BE2C (cell line): ENCODE measurements around the gene IL3RA.

ENCODE experiments used
- DNase-seq: peaks from one replicate; pipeline ENCODE4 v3.0.0-alpha.2; 2020
- H3K27me3 ChIP-seq: fragments of 250-450 bp; sonication (Bioruptor Pico); 2 replicates; pipeline ENCODE4 v1.5.1; 2020; ENCODE audit warnings: mild to moderate bottlenecking
- H3K36me3 ChIP-seq: fragments of 250-450 bp; sonication (Bioruptor Pico); 2 replicates; pipeline ENCODE4 v1.5.1; 2020; ENCODE audit warnings: mild to moderate bottlenecking
- H3K4me1 ChIP-seq: fragments of 250-450 bp; sonication (Bioruptor Pico); 2 replicates; pipeline ENCODE4 v1.5.1; 2020
- H3K4me3 ChIP-seq: 2 replicates; pipeline ENCODE4 v1.5.1; 2011; ENCODE audit warnings: low read depth, low read length
- H3K9me3 ChIP-seq: fragments of 250-450 bp; sonication (Bioruptor Pico); 2 replicates; pipeline ENCODE4 v1.5.1; 2020
- TF ChIP-seq, protein P1 (sequence below): IDR thresholded peaks from 2 replicates; pipeline ENCODE4 v1.5.1; 2012; ENCODE audit warnings: mild to moderate bottlenecking, low read depth, low read length

IL3RA gene

DNA sequence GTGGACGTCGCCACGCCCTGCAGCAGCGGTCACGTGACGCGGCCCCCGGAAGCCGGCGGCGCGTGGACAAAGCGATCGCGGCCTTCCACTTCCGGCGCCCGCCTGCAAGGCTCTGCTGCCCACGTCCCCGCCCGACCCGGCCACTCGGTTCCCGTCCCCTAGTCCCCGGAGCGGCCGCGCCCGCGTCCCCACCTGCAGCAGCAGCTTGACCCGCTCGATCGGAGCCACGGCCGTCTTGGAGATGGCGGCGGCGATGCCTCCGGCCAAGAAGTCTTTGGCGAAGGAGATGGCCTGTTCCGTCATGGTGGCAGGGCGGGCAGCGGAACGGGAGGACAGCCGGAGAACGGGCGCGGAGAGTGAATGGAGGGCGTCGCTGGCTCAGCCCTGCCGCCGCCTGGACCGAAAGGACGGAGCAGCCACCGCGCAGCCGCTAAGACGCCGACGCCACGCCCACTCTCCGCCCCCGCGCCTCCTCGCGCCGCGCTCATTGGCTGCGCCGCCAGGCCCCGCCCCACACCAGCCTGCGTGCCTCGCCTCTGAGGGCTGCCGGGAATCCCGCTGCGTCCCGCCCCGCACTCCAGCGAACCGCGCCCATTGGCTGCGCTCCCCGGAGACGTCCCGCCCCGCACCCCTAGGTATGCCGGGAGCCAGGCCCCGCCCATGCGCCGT is 55.3 kb downstream of the IL3RA start, which contains the start of gene SLC25A6:
Gene SLC25A6, minus strand, starts transcription at position 407 of the 669 bp plus-strand sequence. Its CDS starts 104 bp downstream, at position 303.
- Histone ChIP-seq H3K4me3 (peak within 1 kb of the TSS; percentile 96), H3K36me3 (peaks cover 46% of the 10 kb centered on the region)
- DNase-seq, result peak; percentile 95

DNA sequence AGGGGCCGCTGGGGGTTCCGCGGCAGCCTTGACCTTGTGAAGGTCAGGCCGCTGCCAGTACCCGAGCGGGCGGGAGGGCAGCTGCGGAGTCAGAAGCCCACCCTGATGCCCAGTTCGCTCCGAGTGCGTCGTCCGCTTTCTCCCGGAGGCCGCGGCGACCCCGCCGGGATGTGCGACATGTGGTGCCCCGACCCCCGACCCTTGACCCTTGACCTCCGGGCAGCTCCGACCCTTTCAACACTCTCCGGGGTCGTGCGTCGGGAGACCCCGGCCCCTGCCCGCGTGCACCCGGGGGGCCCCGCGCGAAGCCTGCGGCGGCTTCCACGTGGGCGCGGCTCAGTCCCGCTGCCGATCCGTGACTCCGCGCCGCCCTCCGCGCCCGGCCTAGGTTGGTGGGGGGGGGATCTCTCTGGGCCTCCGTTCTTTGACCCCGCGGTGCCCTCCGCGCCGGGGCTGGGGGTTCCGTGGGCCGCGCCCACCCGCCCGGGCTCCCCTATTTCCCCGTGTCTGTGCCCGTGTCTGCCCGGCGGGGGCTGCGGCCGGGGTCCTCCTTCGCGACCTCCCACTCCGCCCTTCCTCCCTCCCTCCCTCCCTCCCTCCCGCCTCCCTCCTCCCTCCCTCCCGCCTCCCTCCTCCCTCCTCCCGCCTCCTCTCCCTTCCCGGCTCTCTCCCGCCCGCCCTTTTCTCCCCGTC is 55.9 kb downstream of the IL3RA start:
- no peaks in the 10 kb centered on the region for H3K9me3 ChIP-seq
- H3K4me3 ChIP-seq, result peak overlapping the region; percentile 55
- TF ChIP-seq, protein P1, sequence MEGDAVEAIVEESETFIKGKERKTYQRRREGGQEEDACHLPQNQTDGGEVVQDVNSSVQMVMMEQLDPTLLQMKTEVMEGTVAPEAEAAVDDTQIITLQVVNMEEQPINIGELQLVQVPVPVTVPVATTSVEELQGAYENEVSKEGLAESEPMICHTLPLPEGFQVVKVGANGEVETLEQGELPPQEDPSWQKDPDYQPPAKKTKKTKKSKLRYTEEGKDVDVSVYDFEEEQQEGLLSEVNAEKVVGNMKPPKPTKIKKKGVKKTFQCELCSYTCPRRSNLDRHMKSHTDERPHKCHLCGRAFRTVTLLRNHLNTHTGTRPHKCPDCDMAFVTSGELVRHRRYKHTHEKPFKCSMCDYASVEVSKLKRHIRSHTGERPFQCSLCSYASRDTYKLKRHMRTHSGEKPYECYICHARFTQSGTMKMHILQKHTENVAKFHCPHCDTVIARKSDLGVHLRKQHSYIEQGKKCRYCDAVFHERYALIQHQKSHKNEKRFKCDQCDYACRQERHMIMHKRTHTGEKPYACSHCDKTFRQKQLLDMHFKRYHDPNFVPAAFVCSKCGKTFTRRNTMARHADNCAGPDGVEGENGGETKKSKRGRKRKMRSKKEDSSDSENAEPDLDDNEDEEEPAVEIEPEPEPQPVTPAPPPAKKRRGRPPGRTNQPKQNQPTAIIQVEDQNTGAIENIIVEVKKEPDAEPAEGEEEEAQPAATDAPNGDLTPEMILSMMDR, result no peak
- H3K36me3 ChIP-seq, result peaks cover 39% of the 10 kb centered on the region
- peak; percentile 69 for DNase-seq
- H3K27me3 ChIP-seq, result no peaks in the 10 kb centered on the region
- no peaks in the 10 kb centered on the region for H3K4me1 ChIP-seq

More for the DNA sequence above, 55.3 kb downstream of the IL3RA start, which contains the start of gene SLC25A6:
- H3K4me1 ChIP-seq, result no peaks in the 10 kb centered on the region
- TF ChIP-seq, protein P1, result no peak
- no peaks in the 10 kb centered on the region for H3K9me3 ChIP-seq
- H3K27me3 ChIP-seq, result no peaks in the 10 kb centered on the region

DNA sequence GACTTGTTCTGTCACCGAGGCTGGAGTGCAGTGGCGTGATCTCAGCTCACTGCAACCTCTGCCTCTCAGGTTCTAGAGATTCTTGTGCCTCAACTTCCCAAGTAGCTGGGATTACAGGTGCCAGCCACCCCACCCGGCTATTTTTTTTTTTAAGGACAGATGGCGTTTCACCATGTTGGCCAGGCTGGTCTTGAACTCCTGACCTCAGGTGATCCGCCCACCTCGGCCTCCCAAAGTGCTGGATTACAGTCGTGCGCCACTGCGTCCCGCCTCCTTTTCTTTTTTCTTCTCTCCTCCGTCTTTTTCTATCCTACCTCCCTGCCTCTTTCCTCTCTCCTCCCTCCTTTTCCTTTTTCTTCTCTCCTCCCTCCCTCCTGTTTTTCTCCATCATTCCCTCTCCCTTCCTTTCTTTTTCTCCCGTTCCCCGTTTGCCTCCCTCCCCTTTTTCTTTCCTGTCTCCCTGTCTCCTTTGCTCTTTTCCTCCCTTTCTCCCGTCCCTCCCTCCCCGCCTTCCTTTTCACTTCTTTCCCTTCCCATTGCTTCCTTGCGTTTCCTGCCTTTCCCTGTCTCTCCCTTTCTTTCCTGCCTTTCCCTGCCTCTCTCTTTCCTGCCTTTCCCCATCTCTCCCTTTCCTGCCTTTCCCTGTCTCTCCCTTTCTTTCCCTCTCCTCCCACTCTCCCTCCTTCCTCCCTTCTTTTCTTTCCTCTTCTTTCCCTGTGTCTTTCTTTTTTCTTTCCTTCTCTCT is 57.5 kb downstream of the IL3RA start:
- Histone ChIP-seq H3K4me1 (no peaks in the 10 kb centered on the region), H3K9me3 (no peaks in the 10 kb centered on the region), H3K4me3 (no peak overlapping the region), H3K36me3 (peaks cover 24% of the 10 kb centered on the region), H3K27me3 (no peaks in the 10 kb centered on the region)
- TF ChIP-seq, protein P1, result no peak
- no peak for DNase-seq

DNA sequence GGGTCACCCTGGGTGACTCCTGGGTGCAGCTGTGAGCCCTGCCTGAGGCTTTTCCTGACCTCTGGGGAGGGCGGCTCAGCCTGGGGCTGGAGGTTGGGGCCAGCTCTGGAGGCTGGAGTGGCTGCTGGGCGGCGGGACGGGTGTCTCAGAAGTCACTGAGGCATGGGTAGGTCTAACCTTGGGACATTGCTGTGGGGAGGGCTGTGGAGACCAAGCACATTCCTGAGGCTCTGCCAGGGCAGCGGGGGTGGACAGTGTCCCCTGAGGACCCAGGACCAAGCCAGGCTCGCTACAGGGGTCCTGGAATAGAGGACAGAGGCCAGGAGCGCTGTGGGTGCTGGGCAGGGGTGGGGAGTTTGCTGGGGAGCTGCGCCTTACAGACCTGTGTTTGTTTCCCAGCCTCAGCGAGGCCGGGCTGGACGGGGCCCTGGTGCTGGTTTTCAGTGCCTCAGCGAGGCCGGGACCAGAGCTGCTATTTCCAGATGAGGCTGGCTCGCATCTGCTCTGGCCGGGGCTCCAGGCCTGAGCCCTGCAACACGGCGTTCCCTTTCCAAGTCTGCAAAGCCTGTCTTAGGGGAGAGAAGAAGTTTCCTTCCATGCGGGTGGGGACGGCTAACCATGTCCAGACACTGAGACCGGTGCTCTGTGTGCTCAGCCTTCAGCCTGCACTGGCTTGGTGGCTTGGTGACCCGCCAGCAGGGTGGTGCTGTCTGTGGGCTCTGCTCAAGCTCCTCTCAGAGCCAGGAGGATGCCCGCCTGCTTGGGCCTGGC is 58.3 kb downstream of the IL3RA start:
- no peaks in the 10 kb centered on the region for H3K4me1 ChIP-seq
- H3K36me3 ChIP-seq, result peaks cover 15% of the 10 kb centered on the region
- TF ChIP-seq, protein P1, result no peak
- no peaks in the 10 kb centered on the region for H3K9me3 ChIP-seq
- DNase-seq, result no peak
- no peaks in the 10 kb centered on the region for H3K27me3 ChIP-seq
- H3K4me3 ChIP-seq, result no peak overlapping the region

DNA sequence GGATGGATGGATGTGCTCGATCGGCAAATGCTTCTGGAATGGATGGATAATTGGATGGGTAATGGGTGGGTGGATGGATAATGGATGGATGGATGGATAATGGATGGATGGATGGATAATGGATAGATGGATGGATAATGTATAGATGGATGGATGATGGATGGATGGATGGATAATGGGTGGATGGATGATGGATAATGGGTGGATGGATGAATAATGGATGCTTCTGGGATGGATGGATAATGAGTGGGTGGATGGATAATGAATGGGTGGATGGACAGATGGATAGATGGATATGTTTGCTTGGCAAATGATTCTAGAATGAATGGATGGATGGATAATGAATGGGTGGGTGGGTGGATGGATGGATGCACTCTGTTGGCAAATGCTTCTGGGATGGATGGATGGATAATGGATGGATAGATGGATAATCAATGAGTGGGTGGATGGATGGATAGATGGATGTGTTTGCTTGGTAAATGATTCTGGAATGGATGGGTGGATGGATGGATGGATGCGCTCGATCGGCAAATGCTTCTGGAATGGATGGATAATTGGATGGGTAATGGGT is 59.1 kb downstream of the IL3RA start:
- Histone ChIP-seq H3K4me3 (no peak overlapping the region), H3K27me3 (no peaks in the 10 kb centered on the region), H3K9me3 (no peaks in the 10 kb centered on the region), H3K36me3 (peaks cover 11% of the 10 kb centered on the region), H3K4me1 (no peaks in the 10 kb centered on the region)
- DNase-seq, result no peak
- TF ChIP-seq, protein P1, result no peak
